MM.1S (cell line): ENCODE measurements around the gene UBFD1.

Source experiments
- DNase-seq: peaks from one replicate; pipeline ENCODE4 v3.0.0-alpha.2; 2015
- H2AFZ ChIP-seq: fragments of 300-600 bp; sonication (generic); 2 replicates; pipeline ENCODE4 v1.6.0; 2016; ENCODE audit warnings: antibody characterized with exemption, low read length
- H3F3A ChIP-seq: fragments of 300-600 bp; sonication (generic); 2 replicates; pipeline ENCODE4 v1.6.1; 2016; ENCODE audit warnings: mild to moderate bottlenecking, antibody characterized with exemption, low read length, moderate library complexity, mixed read lengths; ENCODE audit not compliant: insufficient read depth
- H3K27ac ChIP-seq: fragments of 300-600 bp; sonication (generic); 2 replicates; pipeline ENCODE4 v1.5.1; 2016; ENCODE audit warnings: mild to moderate bottlenecking, low read length
- H3K27me3 ChIP-seq: fragments of 300-600 bp; sonication (generic); replicated peaks from 2 replicates; pipeline ENCODE4 v1.6.0; 2016; ENCODE audit warnings: low read length; ENCODE audit not compliant: insufficient read depth
- H3K36me3 ChIP-seq: fragments of 300-600 bp; sonication (generic); replicated peaks from 2 replicates; pipeline ENCODE4 v1.6.1; 2016; ENCODE audit warnings: mild to moderate bottlenecking, low read length, mixed read lengths; ENCODE audit not compliant: insufficient read depth
- H3K4me1 ChIP-seq: fragments of 300-600 bp; sonication (generic); 2 replicates; pipeline ENCODE4 v1.6.1; 2016; ENCODE audit warnings: low read length, mixed read lengths
- H3K4me2 ChIP-seq: fragments of 300-600 bp; sonication (generic); 2 replicates; pipeline ENCODE4 v1.6.0; 2016; ENCODE audit warnings: low read depth, low read length
- H3K4me3 ChIP-seq: fragments of 300-600 bp; sonication (generic); 2 replicates; pipeline ENCODE4 v1.5.1; 2016; ENCODE audit warnings: low read length, mixed read lengths
- H3K79me2 ChIP-seq: fragments of 300-600 bp; sonication (generic); 2 replicates; pipeline ENCODE4 v1.6.1; 2016; ENCODE audit warnings: mixed run types, low read length, mixed read lengths
- H3K9ac ChIP-seq: fragments of 300-600 bp; sonication (generic); 2 replicates; pipeline ENCODE4 v1.6.1; 2016; ENCODE audit warnings: low read length, mixed read lengths
- H3K9me2 ChIP-seq: fragments of 300-600 bp; sonication (generic); replicated peaks from 2 replicates; pipeline ENCODE4 v1.6.1; 2016; ENCODE audit warnings: mild to moderate bottlenecking, low read length, mixed read lengths; ENCODE audit not compliant: insufficient read depth
- H3K9me3 ChIP-seq: fragments of 300-600 bp; sonication (generic); replicated peaks from 2 replicates; pipeline ENCODE4 v1.6.1; 2016; ENCODE audit warnings: mild to moderate bottlenecking, low read length, mixed read lengths; ENCODE audit not compliant: insufficient read depth
- H4K20me1 ChIP-seq: fragments of 300-600 bp; sonication (generic); 2 replicates; pipeline ENCODE4 v1.6.1; 2016; ENCODE audit warnings: mild to moderate bottlenecking, low read length, moderate library complexity, mixed read lengths; ENCODE audit not compliant: insufficient read depth
- EZH2 ChIP-seq: fragments of 300-600 bp; sonication (generic); optimal IDR thresholded peaks from 2 replicates; pipeline ENCODE3; 2017; ENCODE audit warnings: low read depth, mild to moderate bottlenecking, antibody characterized with exemption, low read length, mixed read lengths
- EZH2phosphoT487 ChIP-seq: fragments of 300-600 bp; sonication (generic); IDR thresholded peaks from 2 replicates; pipeline ENCODE4 v1.6.1; 2018; ENCODE audit warnings: antibody characterized with exemption, low read length
- TF ChIP-seq, protein P1 (sequence below): fragments of 300-600 bp; sonication (generic); IDR thresholded peaks from 2 replicates; pipeline ENCODE4 v1.5.1; 2016; ENCODE audit warnings: antibody characterized with exemption, low read length, mixed read lengths

The UBFD1 gene

DNA sequence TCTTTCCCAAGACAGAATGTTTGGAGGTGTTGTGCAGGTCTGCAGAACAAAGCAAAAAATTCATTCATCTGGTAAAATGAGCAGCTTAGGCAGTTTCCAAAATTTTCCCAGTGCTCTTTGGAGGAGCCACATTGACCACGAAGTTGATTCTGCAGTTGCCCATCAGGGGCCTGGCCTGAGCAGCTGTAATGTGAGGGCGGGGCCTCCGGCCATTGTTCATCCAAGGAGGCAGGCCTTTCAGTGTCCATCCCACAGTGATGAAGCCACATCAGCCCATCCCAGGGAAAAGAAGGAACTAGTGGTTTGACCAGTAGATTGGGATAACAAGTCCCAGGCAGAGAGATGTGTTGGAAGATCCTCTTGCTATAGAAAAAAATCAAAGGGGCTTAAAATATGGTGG lies 10.1 kb downstream of the UBFD1 start:
- Histone ChIP-seq H2AFZ (no peak overlapping the region), H3K27me3 (no peaks in the 10 kb centered on the region), H3K4me3 (no peak overlapping the region), H3K4me2 (no peak overlapping the region), H3K9me3 (no peaks in the 10 kb centered on the region), H4K20me1 (no peaks in the 10 kb centered on the region; the same call in 1 of the 2 replicates), H3K36me3 (no peaks in the 10 kb centered on the region; the same call in 1 of the 2 replicates), H3F3A (no peaks in the 10 kb centered on the region), H3K9ac (no peak overlapping the region), H3K9me2 (no peaks in the 10 kb centered on the region), H3K79me2 (no peaks in the 10 kb centered on the region; the same call in 1 of the 2 replicates), H3K4me1 (no peaks in the 10 kb centered on the region), H3K27ac (no peak overlapping the region)
- TF ChIP-seq, protein P1, sequence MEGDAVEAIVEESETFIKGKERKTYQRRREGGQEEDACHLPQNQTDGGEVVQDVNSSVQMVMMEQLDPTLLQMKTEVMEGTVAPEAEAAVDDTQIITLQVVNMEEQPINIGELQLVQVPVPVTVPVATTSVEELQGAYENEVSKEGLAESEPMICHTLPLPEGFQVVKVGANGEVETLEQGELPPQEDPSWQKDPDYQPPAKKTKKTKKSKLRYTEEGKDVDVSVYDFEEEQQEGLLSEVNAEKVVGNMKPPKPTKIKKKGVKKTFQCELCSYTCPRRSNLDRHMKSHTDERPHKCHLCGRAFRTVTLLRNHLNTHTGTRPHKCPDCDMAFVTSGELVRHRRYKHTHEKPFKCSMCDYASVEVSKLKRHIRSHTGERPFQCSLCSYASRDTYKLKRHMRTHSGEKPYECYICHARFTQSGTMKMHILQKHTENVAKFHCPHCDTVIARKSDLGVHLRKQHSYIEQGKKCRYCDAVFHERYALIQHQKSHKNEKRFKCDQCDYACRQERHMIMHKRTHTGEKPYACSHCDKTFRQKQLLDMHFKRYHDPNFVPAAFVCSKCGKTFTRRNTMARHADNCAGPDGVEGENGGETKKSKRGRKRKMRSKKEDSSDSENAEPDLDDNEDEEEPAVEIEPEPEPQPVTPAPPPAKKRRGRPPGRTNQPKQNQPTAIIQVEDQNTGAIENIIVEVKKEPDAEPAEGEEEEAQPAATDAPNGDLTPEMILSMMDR, result no peak
- TF ChIP-seq EZH2, result no peak
- no peak for TF ChIP-seq EZH2phosphoT487
- no peak for DNase-seq

DNA sequence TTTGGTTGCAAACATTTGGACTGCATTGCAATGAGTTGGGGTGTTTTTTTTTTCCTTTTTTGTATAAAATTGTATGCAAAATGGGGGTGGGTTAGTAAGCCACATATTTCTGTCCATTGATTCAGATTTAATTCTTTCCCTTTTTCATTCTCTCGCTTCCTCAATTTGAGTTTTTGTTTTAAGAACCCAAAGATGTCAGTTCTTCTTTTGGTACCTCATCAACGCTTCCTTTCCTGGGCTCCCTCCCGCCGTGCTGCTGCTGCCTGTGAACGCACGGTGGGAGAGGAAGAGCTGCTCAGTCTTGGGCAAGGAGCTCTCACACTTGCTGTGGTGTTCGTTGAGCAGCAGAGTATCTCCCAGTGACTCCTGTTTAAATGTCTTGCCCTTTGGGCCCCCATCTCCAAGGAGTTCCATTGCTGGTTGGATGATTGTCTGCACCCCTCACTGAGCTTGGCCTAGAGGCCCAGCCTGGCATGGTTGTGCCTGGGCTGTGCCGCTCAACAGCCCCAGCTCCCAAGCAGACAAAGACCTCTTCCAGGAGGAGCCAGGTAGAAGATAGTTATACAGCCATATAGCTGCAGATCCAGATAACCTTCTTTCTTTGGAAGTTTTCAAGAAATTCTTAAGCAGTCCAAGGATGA lies 13.6 kb downstream of the UBFD1 start:
- Histone ChIP-seq H4K20me1 (no peaks in the 10 kb centered on the region; the same call in 1 of the 2 replicates), H3K79me2 (no peaks in the 10 kb centered on the region), H3K9me3 (no peaks in the 10 kb centered on the region), H2AFZ (no peak overlapping the region), H3K9me2 (no peaks in the 10 kb centered on the region), H3K4me2 (no peak overlapping the region), H3K27me3 (no peaks in the 10 kb centered on the region), H3K27ac (no peak overlapping the region), H3K36me3 (no peaks in the 10 kb centered on the region), H3F3A (no peaks in the 10 kb centered on the region), H3K4me1 (no peaks in the 10 kb centered on the region), H3K4me3 (no peak overlapping the region), H3K9ac (no peak overlapping the region)
- DNase-seq, result no peak
- TF ChIP-seq EZH2phosphoT487, result no peak
- no peak for TF ChIP-seq EZH2
- TF ChIP-seq, protein P1, result no peak

DNA sequence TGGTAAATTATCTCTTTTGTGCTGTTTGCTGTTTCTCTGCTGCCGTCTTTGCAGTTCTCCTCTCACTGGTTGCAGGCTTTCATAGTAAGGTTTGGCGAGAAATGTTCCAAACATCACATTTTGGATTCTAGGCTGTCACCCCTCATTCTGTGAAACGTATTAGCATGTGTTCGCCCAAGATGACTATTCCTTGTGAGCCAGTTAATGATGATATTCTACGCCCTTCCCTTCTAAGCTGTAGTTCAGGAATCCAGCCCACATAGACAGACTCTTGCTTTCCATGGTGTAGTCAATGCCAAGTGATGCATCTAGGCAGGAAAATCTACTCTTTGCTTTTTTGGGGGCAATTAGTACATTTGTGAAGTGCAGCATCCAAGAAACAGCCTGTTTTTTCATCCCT lies 14.4 kb downstream of the UBFD1 start:
- Histone ChIP-seq H3K27ac (no peak overlapping the region), H3K9me2 (no peaks in the 10 kb centered on the region), H3K9me3 (no peaks in the 10 kb centered on the region), H3K9ac (no peak overlapping the region), H3K27me3 (no peaks in the 10 kb centered on the region), H3K79me2 (no peaks in the 10 kb centered on the region), H3F3A (no peaks in the 10 kb centered on the region), H3K4me2 (no peak overlapping the region), H4K20me1 (no peaks in the 10 kb centered on the region; the same call in 1 of the 2 replicates), H3K4me3 (no peak overlapping the region), H2AFZ (no peak overlapping the region), H3K36me3 (no peaks in the 10 kb centered on the region), H3K4me1 (no peaks in the 10 kb centered on the region)
- DNase-seq, result no peak
- TF ChIP-seq EZH2, result no peak
- no peak for TF ChIP-seq EZH2phosphoT487
- TF ChIP-seq, protein P1, result no peak
